IMR-90 (cell line): ENCODE measurements around the gene HHIP. TPM values are rescaled to one million over a fixed set of nuclear protein-coding genes. Genes with fewer than 3 reads are reported as not detected.

Experiments
- ATAC-seq: fragments of 200-7000 bp; cut with Tn5 transposase; 2 replicates; pipeline ENCODE4 v1.9.1; 2020; ENCODE audit warnings: low read depth, mild to moderate bottlenecking, moderate library complexity
- BruUV-seq: library from RNA; stranded (reverse); fragments of 400-500 nt; replicated peaks from 2 replicates; lab custom pipeline; 2021; lab: Mats Ljungman, UMichigan
- CTCF ChIA-PET: fragments of 300-600 bp; formaldehyde crosslinking; extraction: SDS; loops from one replicate; lab custom pipeline; 2021; ENCODE audit warnings: antibody characterized with exemption; lab: Yijun Ruan, JAX
- POLR2A ChIA-PET: fragments of 300-600 bp; sonication (Branson Sonifier 250); formaldehyde crosslinking; loops from one replicate; lab custom pipeline; 2022; ENCODE audit warnings: antibody characterized with exemption; ENCODE audit not compliant: unreplicated experiment; lab: Charles Lee
- DNase-seq: peaks from one replicate; pipeline ENCODE4 v3.0.0; 2013
- H2AFZ ChIP-seq: replicated peaks from 2 replicates; pipeline ENCODE3; 2013; ENCODE audit warnings: low read length, mild to moderate bottlenecking; ENCODE audit not compliant: poor library complexity
- H2AK5ac ChIP-seq: 2 replicates; pipeline ENCODE4 v1.6.1; 2013; ENCODE audit warnings: low read depth, low read length, inconsistent platforms
- H2AK9ac ChIP-seq: replicated peaks from 2 replicates; pipeline ENCODE3; 2013; ENCODE audit warnings: mild to moderate bottlenecking, low read depth, low read length, moderate library complexity; ENCODE audit not compliant: poor library complexity
- H2BK120ac ChIP-seq: 2 replicates; pipeline ENCODE4 v1.6.1; 2013; ENCODE audit warnings: low read depth, low read length, inconsistent platforms
- H2BK15ac ChIP-seq: 3 replicates; pipeline ENCODE4 v1.6.1; 2013; ENCODE audit warnings: low read depth, low read length, inconsistent platforms
- H2BK20ac ChIP-seq: 2 replicates; pipeline ENCODE4 v1.6.1; 2013; ENCODE audit warnings: low read depth, mild to moderate bottlenecking, inconsistent platforms, low read length, moderate library complexity
- H2BK5ac ChIP-seq: 2 replicates; pipeline ENCODE4 v1.6.1; 2013; ENCODE audit warnings: mild to moderate bottlenecking, low read depth, low read length, inconsistent platforms; ENCODE audit not compliant: poor library complexity, severe bottlenecking
- H3K14ac ChIP-seq: replicated peaks from 2 replicates; pipeline ENCODE4 v1.6.1; 2013; ENCODE audit warnings: low read depth, low read length, inconsistent platforms
- H3K18ac ChIP-seq: 2 replicates; pipeline ENCODE4 v1.6.1; 2013; ENCODE audit warnings: low read depth, low read length, control low read depth
- H3K23ac ChIP-seq: 2 replicates; pipeline ENCODE4 v1.6.1; 2013; ENCODE audit warnings: low read depth, low read length, inconsistent platforms
- H3K27ac ChIP-seq: 2 replicates; pipeline ENCODE4 v1.5.1; 2013; ENCODE audit warnings: mild to moderate bottlenecking, control low read depth, low read length; ENCODE audit not compliant: insufficient read depth
- H3K27me3 ChIP-seq: 2 replicates; pipeline ENCODE4 v1.6.1; 2013; ENCODE audit warnings: low read length; ENCODE audit not compliant: control insufficient read depth, insufficient read depth
- H3K36me3 ChIP-seq: 2 replicates; pipeline ENCODE4 v1.6.1; 2013; ENCODE audit warnings: low read length, mixed read lengths; ENCODE audit not compliant: control insufficient read depth, insufficient read depth
- H3K4ac ChIP-seq: 2 replicates; pipeline ENCODE4 v1.6.1; 2013; ENCODE audit warnings: low read depth, low read length, inconsistent platforms
- H3K4me1 ChIP-seq: 2 replicates; pipeline ENCODE4 v1.6.1; 2013; ENCODE audit warnings: low read length, mixed read lengths; ENCODE audit not compliant: control insufficient read depth, insufficient read depth
- H3K4me2 ChIP-seq: 2 replicates; pipeline ENCODE4 v1.6.1; 2013; ENCODE audit warnings: low read depth, mild to moderate bottlenecking, control low read depth, low read length, moderate library complexity
- H3K4me3 ChIP-seq: 2 replicates; pipeline ENCODE4 v1.5.1; 2013; ENCODE audit warnings: low read depth, mild to moderate bottlenecking, control low read depth, low read length, moderate library complexity; ENCODE audit not compliant: insufficient read depth
- H3K56ac ChIP-seq: 2 replicates; pipeline ENCODE4 v1.6.1; 2013; ENCODE audit warnings: low read length, inconsistent platforms; ENCODE audit not compliant: insufficient read depth; ENCODE audit errors: extremely low read depth
- H3K79me1 ChIP-seq, 2 experiments: 2 replicates each; pipeline ENCODE4 v1.6.1; 2013; ENCODE audit warnings: low read length in 2 of 2, inconsistent platforms in 1 of 2, low read depth in 1 of 2
- H3K9ac ChIP-seq: 2 replicates; pipeline ENCODE4 v1.6.1; 2013; ENCODE audit warnings: low read depth, low read length, control low read depth
- H3K9me1 ChIP-seq: 2 replicates; pipeline ENCODE4 v1.6.1; 2013; ENCODE audit warnings: low read length, inconsistent platforms; ENCODE audit not compliant: insufficient read depth
- H3K9me3 ChIP-seq: 2 replicates; pipeline ENCODE4 v1.6.1; 2013; ENCODE audit warnings: low read length; ENCODE audit not compliant: control insufficient read depth, insufficient read depth
- H4K20me1 ChIP-seq: 2 replicates; pipeline ENCODE4 v1.6.1; 2013; ENCODE audit warnings: low read length, inconsistent platforms; ENCODE audit not compliant: insufficient read depth
- H4K5ac ChIP-seq: 2 replicates; pipeline ENCODE4 v1.6.1; 2013; ENCODE audit warnings: mild to moderate bottlenecking, low read depth, low read length, control low read depth
- H4K8ac ChIP-seq, 2 experiments: 2 replicates each; pipeline ENCODE4 v1.6.1; 2013; ENCODE audit warnings: low read depth in 2 of 2, low read length in 2 of 2, control low read depth in 1 of 2, inconsistent platforms in 1 of 2
- H4K91ac ChIP-seq: 2 replicates; pipeline ENCODE4 v1.6.1; 2013; ENCODE audit warnings: low read depth, low read length, inconsistent platforms; ENCODE audit not compliant: insufficient read depth
- CEBPB ChIP-seq: IDR thresholded peaks from 2 replicates; pipeline ENCODE4 v1.6.1; 2012; ENCODE audit warnings: low read depth, low read length, improper control_type of control experiment
- CHD1 ChIP-seq: IDR thresholded peaks from 2 replicates; pipeline ENCODE4 v1.6.1; 2012; ENCODE audit warnings: low read depth, low read length, improper control_type of control experiment
- MAZ ChIP-seq: IDR thresholded peaks from 2 replicates; pipeline ENCODE4 v1.6.1; 2012; ENCODE audit warnings: low read depth, mild to moderate bottlenecking, low read length, improper control_type of control experiment, moderate library complexity, borderline replicate concordance
- POLR2A ChIP-seq: IDR thresholded peaks from 2 replicates; pipeline ENCODE4 v1.6.1; 2012; ENCODE audit warnings: mild to moderate bottlenecking, low read depth, low read length
- WGBS, 2 experiments: methylation state at CpG; one replicate each; pipeline versions ENCODE4 v1.1.5 to v1.1.7; 2013; ENCODE audit warnings: missing lambda C conversion rate in 2 of 2; ENCODE audit not compliant: insufficient read length in 1 of 2; ENCODE audit errors: extremely low coverage in 2 of 2; 5-methylcytosine and 5-hydroxymethylcytosine counted together
- dilution Hi-C: fragments of 300-500 bp; cut with HindIII; formaldehyde crosslinking; loops from one replicate; pipeline ENCODE4 v1.14.3; 2018; ENCODE audit warnings: low sequenced_read_pairs; ENCODE audit not compliant: unreplicated experiment
- in situ Hi-C: fragments of 300-500 bp; cut with MboI; formaldehyde crosslinking; loops from 3 replicates; pipeline ENCODE4 v1.14.3; 2019; ENCODE audit warnings: low sequenced_read_pairs, inconsistent platforms, mixed read lengths
- intact Hi-C: fragments of 100-400 bp; cut with micrococcal nuclease; formaldehyde crosslinking; loops from 2 replicates; pipeline ENCODE4 v1.10.0; 2022
- polyA plus RNA-seq, 3 experiments: library from polyadenylated mRNA; depleted of rRNA; stranded (reverse); fragments of >200 nt; gene quantifications; 2 replicates each; pipeline ENCODE4 v1.2.3, GENCODE V29; 2012; ENCODE audit warnings: low replicate concordance in 1 of 3
- total RNA-seq: library from RNA; depleted of rRNA; stranded (reverse); fragments of >200 nt; gene quantifications from 2 replicates; pipeline ENCODE4 v1.2.3, GENCODE V29; 2012

Gene HHIP
- total and polyA plus RNA-seq, 2 of the 4 experiments (the other 2 are of a cell fraction): 6.6 to 9.6 TPM

GRCh38 chr4:144650311-144651005, 4.5 kb downstream of the HHIP start:
- H3K9me3 ChIP-seq: no peaks in the 10 kb centered on the region
- no peak overlapping the region; the same call in 1 of the 2 replicates for H3K4me2 ChIP-seq
- H3K4me1 ChIP-seq: peaks cover 6% of the 10 kb centered on the region; the same call in 1 of the 2 replicates
- POLR2A ChIA-PET: no interaction called here
- no peak overlapping the region for H2AFZ ChIP-seq
- no peak overlapping the region for H2BK15ac ChIP-seq
- no peak overlapping the region for H2BK120ac ChIP-seq
- in situ Hi-C loops: no loop called here
- no peak overlapping the region for H3K56ac ChIP-seq
- CTCF ChIA-PET: no interaction called here
- H2BK20ac ChIP-seq: no peak overlapping the region
- ATAC-seq (no peak), DNase-seq (no peak)
- no TSS peak for BruUV-seq
- H3K23ac ChIP-seq: no peak overlapping the region
- H4K20me1 ChIP-seq: no peaks in the 10 kb centered on the region
- H3K79me1 ChIP-seq: peaks cover 12 to 16% of the 10 kb centered on the region in 2 experiments
- H3K27ac ChIP-seq: no peak overlapping the region
- no peak overlapping the region for H2BK5ac ChIP-seq
- no peak overlapping the region for H4K91ac ChIP-seq
- no CpG with 5 or more reads among the region's 5 CpGs for WGBS, 2 experiments
- H2AK5ac ChIP-seq: no peak overlapping the region
- H3K14ac ChIP-seq: no peak overlapping the region
- H3K9me1 ChIP-seq: no peaks in the 10 kb centered on the region
- no peak overlapping the region for H4K8ac ChIP-seq
- no peak overlapping the region for H3K4ac ChIP-seq
- H2AK9ac ChIP-seq: no peak overlapping the region
- no peak for TF ChIP-seq POLR2A
- no peak for TF ChIP-seq CHD1
- TF ChIP-seq CEBPB: no peak
- TF ChIP-seq MAZ: no peak
- no peak overlapping the region for H4K5ac ChIP-seq
- H3K9ac ChIP-seq: no peak overlapping the region
- H3K4me3 ChIP-seq: no peak overlapping the region
- dilution Hi-C loops: no loop called here
- no peaks in the 10 kb centered on the region for H3K27me3 ChIP-seq
- intact Hi-C loops: no loop called here
- H3K36me3 ChIP-seq: no peaks in the 10 kb centered on the region
- no peak overlapping the region for H3K18ac ChIP-seq
